Measurements from ENCODE around the gene NPDC1.

The NPDC1 gene

GRCh38 chr9:136990242-136990911, 55.6 kb downstream of the NPDC1 start:
- no peak for DNase-seq

Data from activated CD4-positive, CD25-positive, alpha-beta regulatory T cell treated with anti-CD3 and anti-CD28 coated beads, Interleukin-2, amount 50 U/mL, for 72 hours (primary cell).